ENCODE data around the gene SLC8B1. TPM values are rescaled to one million over a fixed set of nuclear protein-coding genes. Genes with fewer than 3 reads are reported as not detected.
A peak's percentile ranks its signal among the peaks of the same experiment; 100 is the strongest.

Gene SLC8B1
- total RNA-seq, 2 experiments from 2014 or later: 85.3 to 92.7 TPM

- Histone ChIP-seq H3K27ac (ENCODE audit: low read depth in 1 of 2, low read length in 2 of 2) (no peak overlapping the region), H3K4me3 (ENCODE audit: low read length) (no peak overlapping the region), H3K4me1 (ENCODE audit: insufficient read depth, low read length) (no peaks in the 10 kb centered on the region), H3K36me3 (ENCODE audit: insufficient read depth, low read length) (peaks cover 56% of the 10 kb centered on the region), H3K27me3 (ENCODE audit: control insufficient read depth in 1 of 2, insufficient read depth in 2 of 2, low read length in 2 of 2) (no peaks in the 10 kb centered on the region), H3K9me3 (ENCODE audit: control insufficient read depth in 1 of 2, insufficient read depth in 1 of 2, low read length in 2 of 2) (no peaks in the 10 kb centered on the region)
- CTCF ChIA-PET: interaction anchor here (0.5 kb wide), 1 partner anchor 9 kb away, joined by 3 read pairs; no protein-coding TSS in a partner anchor
- no peak for TF ChIP-seq CTCF (IDR thresholded peaks at IDR 0.05)
- ATAC-seq (ENCODE audit: poor library complexity) (no peak), DNase-seq (peak in 1 of 14 experiments; percentile 1)
- H3K27ac Mint-ChIP-seq: no peak overlapping the region
- no peak overlapping the region for H3K4me3 Mint-ChIP-seq
- intact Hi-C loops (cut with DNase I, micrococcal nuclease): no loop called here
- POLR2A ChIA-PET: no interaction called here
- H3K27me3 Mint-ChIP-seq: no peaks in the 10 kb centered on the region
- H3K4me1 Mint-ChIP-seq (ENCODE audit: low read depth): no peaks in the 10 kb centered on the region
- peaks cover 66% of the 10 kb centered on the region for H3K36me3 Mint-ChIP-seq (ENCODE audit: low read depth)
- H3K9me3 Mint-ChIP-seq: no peaks in the 10 kb centered on the region
Observed at GRCh38 chr12:113274848-113275247, 60.1 kb downstream of the SLC8B1 start.

GRCh38 chr12:113273053-113273725 is 61.7 kb downstream of the SLC8B1 start:
- Histone ChIP-seq H3K27me3 (ENCODE audit: control insufficient read depth in 1 of 2, insufficient read depth in 2 of 2, low read length in 2 of 2) (no peaks in the 10 kb centered on the region), H3K36me3 (ENCODE audit: insufficient read depth, low read length) (peaks cover 70% of the 10 kb centered on the region), H3K4me3 (ENCODE audit: low read length) (no peak overlapping the region), H3K9me3 (ENCODE audit: control insufficient read depth in 1 of 2, insufficient read depth in 1 of 2, low read length in 2 of 2) (no peaks in the 10 kb centered on the region), H3K27ac (ENCODE audit: low read depth in 1 of 2, low read length in 2 of 2) (no peak overlapping the region), H3K4me1 (ENCODE audit: insufficient read depth, low read length) (no peaks in the 10 kb centered on the region)
- peak in 1 of 14 experiments; percentile 1 for DNase-seq
- Mint-ChIP-seq H3K27me3 (no peaks in the 10 kb centered on the region), H3K4me3 (no peak overlapping the region), H3K27ac (no peak overlapping the region), H3K36me3 (ENCODE audit: low read depth) (peaks cover 66% of the 10 kb centered on the region), H3K9me3 (no peaks in the 10 kb centered on the region), H3K4me1 (ENCODE audit: low read depth) (no peaks in the 10 kb centered on the region)
- intact Hi-C loops (cut with DNase I, micrococcal nuclease): no loop called here
- ATAC-seq (ENCODE audit: poor library complexity): no peak
- CTCF ChIA-PET: no interaction called here
- TF ChIP-seq CTCF (IDR thresholded peaks at IDR 0.05): no peak
- POLR2A ChIA-PET: no interaction called here

GRCh38 chr12:113271853-113272561 is 62.9 kb downstream of the SLC8B1 start:
- H3K27ac ChIP-seq (ENCODE audit: low read depth in 1 of 2, low read length in 2 of 2): no peak overlapping the region
- Mint-ChIP-seq H3K36me3 (ENCODE audit: low read depth) (peaks cover 66% of the 10 kb centered on the region), H3K27ac (no peak overlapping the region), H3K4me1 (ENCODE audit: low read depth) (no peaks in the 10 kb centered on the region), H3K4me3 (no peak overlapping the region), H3K27me3 (no peaks in the 10 kb centered on the region), H3K9me3 (no peaks in the 10 kb centered on the region)
- ATAC-seq (ENCODE audit: poor library complexity) (no peak), DNase-seq (peak in 2 of 14 experiments; percentile 56 to 59)
- no peaks in the 10 kb centered on the region for H3K9me3 ChIP-seq (ENCODE audit: control insufficient read depth in 1 of 2, insufficient read depth in 1 of 2, low read length in 2 of 2)
- no peaks in the 10 kb centered on the region for H3K4me1 ChIP-seq (ENCODE audit: insufficient read depth, low read length)
- POLR2A ChIA-PET: interaction anchor here (1.6 kb wide), 1 partner anchor 51 kb away, joined by 3 read pairs; the partner anchor contains the start of gene TPCN1
- H3K27me3 ChIP-seq (ENCODE audit: control insufficient read depth in 1 of 2, insufficient read depth in 2 of 2, low read length in 2 of 2): no peaks in the 10 kb centered on the region
- H3K36me3 ChIP-seq (ENCODE audit: insufficient read depth, low read length): peaks cover 65% of the 10 kb centered on the region
- H3K4me3 ChIP-seq (ENCODE audit: low read length): no peak overlapping the region
- TF ChIP-seq CTCF (IDR thresholded peaks at IDR 0.05): no peak
- CTCF ChIA-PET: no interaction called here
- intact Hi-C loops (cut with DNase I, micrococcal nuclease): no loop called here
